Endothelial cell of umbilical vein (primary cell): ENCODE results near the gene SLC12A1.

ENCODE experiments used
- FOS ChIP-seq: IDR thresholded peaks from 2 replicates; pipeline ENCODE4 v1.6.1; 2011; ENCODE audit warnings: mild to moderate bottlenecking, low read length, moderate library complexity, borderline replicate concordance; ENCODE audit not compliant: insufficient read depth
- MYC ChIP-seq: IDR thresholded peaks from one replicate; pipeline ENCODE4 v1.6.1; 2011; ENCODE audit warnings: mild to moderate bottlenecking, low read depth, low read length
- TF ChIP-seq, protein P1 (sequence below), 2 donors: IDR thresholded peaks; 1 replicate in 1 of 2; 2 replicates in 1 of 2; pipeline ENCODE4 v1.5.1; 2011; ENCODE audit warnings: low read length in 2 of 2, mild to moderate bottlenecking in 2 of 2, moderate library complexity in 2 of 2, control low read depth in 1 of 2, inconsistent platforms in 1 of 2, low read depth in 1 of 2; ENCODE audit not compliant: insufficient read depth in 1 of 2; ENCODE audit errors: extremely low read depth in 1 of 2

DNA sequence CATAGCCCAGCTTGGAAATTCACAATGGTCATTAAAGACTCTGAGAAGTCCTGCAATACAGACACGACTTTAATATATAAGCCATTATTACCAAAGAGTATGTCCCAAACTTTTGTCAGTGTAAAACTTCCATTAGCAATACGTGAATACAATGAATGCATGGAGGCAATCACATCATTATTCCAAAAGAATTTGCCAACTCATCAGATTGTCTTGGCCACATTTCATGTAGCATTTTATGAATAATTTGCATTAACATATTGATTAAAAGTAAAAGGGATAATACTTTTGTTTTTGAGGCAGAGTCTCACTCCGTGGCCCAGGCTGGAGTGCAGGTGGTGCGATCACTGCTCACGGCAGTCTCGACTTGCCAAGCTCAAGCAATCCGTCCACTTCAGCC, 117.2 kb downstream of the SLC12A1 start:
- TF ChIP-seq FOS, result no peak
- TF ChIP-seq, protein P1, sequence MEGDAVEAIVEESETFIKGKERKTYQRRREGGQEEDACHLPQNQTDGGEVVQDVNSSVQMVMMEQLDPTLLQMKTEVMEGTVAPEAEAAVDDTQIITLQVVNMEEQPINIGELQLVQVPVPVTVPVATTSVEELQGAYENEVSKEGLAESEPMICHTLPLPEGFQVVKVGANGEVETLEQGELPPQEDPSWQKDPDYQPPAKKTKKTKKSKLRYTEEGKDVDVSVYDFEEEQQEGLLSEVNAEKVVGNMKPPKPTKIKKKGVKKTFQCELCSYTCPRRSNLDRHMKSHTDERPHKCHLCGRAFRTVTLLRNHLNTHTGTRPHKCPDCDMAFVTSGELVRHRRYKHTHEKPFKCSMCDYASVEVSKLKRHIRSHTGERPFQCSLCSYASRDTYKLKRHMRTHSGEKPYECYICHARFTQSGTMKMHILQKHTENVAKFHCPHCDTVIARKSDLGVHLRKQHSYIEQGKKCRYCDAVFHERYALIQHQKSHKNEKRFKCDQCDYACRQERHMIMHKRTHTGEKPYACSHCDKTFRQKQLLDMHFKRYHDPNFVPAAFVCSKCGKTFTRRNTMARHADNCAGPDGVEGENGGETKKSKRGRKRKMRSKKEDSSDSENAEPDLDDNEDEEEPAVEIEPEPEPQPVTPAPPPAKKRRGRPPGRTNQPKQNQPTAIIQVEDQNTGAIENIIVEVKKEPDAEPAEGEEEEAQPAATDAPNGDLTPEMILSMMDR (IDR thresholded peaks at IDR 0.05; ENCODE audit: extremely low read depth in 1 of 2, insufficient read depth in 1 of 2, low read depth in 1 of 2, low read length in 2 of 2), result no peak
- TF ChIP-seq MYC, result no peak
